A172 (cell line): ENCODE results near the gene RSPH1. TPM values are rescaled to one million over a fixed set of nuclear protein-coding genes. Genes with fewer than 3 reads are reported as not detected.
"Not testable (repeated sequence)": the region's sequence is repeated elsewhere in the genome, so short reads cannot be mapped to it uniquely, and the experiment has no call there.

Experiments used
- DNase-seq: peaks from one replicate; pipeline ENCODE4 v3.0.0-alpha.2; 2015; ENCODE audit warnings: low spot score
- total RNA-seq: library from RNA; depleted of rRNA; stranded (reverse); fragments of >200 nt; shearing (Covaris generic); gene quantifications from 2 replicates; pipeline ENCODE4 v1.2.3, GENCODE V29; 2014

Gene RSPH1
- total RNA-seq, 1 experiment from 2014 or later = not detected

GRCh38 chr21:42489006-42489563, 6.9 kb downstream of the RSPH1 start:
- no peak for DNase-seq

- DNase-seq = no peak
These were observed 9.5 kb downstream of the RSPH1 start for GRCh38 chr21:42486531-42486930.

- DNase-seq = no peak
These were observed 10.0 kb downstream of the RSPH1 start for GRCh38 chr21:42486072-42486471.

GRCh38 chr21:42484966-42485365, 11.1 kb downstream of the RSPH1 start:
- DNase-seq = no peak

GRCh38 chr21:42481169-42481568, 14.9 kb downstream of the RSPH1 start:
- DNase-seq = no peak

- no peak for DNase-seq
These were observed 15.3 kb downstream of the RSPH1 start for GRCh38 chr21:42480736-42481135.

GRCh38 chr21:42479582-42479981, 16.4 kb downstream of the RSPH1 start:
- DNase-seq = no peak

GRCh38 chr21:42478504-42478903, 17.5 kb downstream of the RSPH1 start:
- no peak for DNase-seq

- DNase-seq = no peak
These were observed 19.4 kb downstream of the RSPH1 start for GRCh38 chr21:42476388-42477331.

GRCh38 chr21:42475526-42476387, 20.3 kb downstream of the RSPH1 start:
- no peak for DNase-seq

GRCh38 chr21:42475036-42475435, 21.0 kb downstream of the RSPH1 start:
- DNase-seq = no peak

GRCh38 chr21:42474043-42474831, 21.8 kb downstream of the RSPH1 start:
- DNase-seq = peak; percentile 79

- DNase-seq = no peak
These were observed 22.5 kb downstream of the RSPH1 start for GRCh38 chr21:42473498-42474042.

GRCh38 chr21:42472521-42472920, 23.5 kb downstream of the RSPH1 start:
- DNase-seq = no peak

- DNase-seq = no peak
These were observed 24.2 kb downstream of the RSPH1 start for GRCh38 chr21:42471716-42472330.

- no peak for DNase-seq
These were observed 24.8 kb downstream of the RSPH1 start for GRCh38 chr21:42471206-42471605.

- not testable (repeated sequence) for DNase-seq
These were observed 26.3 kb downstream of the RSPH1 start for GRCh38 chr21:42469726-42470125.

- DNase-seq = no peak
These were observed 26.8 kb downstream of the RSPH1 start for GRCh38 chr21:42469272-42469671.

GRCh38 chr21:42468491-42469131, 27.4 kb downstream of the RSPH1 start:
- peak; percentile 95 for DNase-seq
